ENCODE measurements around the gene SAMD4B. TPM values are rescaled to one million over a fixed set of nuclear protein-coding genes. Genes with fewer than 3 reads are reported as not detected.

The SAMD4B gene
- total RNA-seq, 1 experiment from 2014 or later, result 80.4 TPM

DNA sequence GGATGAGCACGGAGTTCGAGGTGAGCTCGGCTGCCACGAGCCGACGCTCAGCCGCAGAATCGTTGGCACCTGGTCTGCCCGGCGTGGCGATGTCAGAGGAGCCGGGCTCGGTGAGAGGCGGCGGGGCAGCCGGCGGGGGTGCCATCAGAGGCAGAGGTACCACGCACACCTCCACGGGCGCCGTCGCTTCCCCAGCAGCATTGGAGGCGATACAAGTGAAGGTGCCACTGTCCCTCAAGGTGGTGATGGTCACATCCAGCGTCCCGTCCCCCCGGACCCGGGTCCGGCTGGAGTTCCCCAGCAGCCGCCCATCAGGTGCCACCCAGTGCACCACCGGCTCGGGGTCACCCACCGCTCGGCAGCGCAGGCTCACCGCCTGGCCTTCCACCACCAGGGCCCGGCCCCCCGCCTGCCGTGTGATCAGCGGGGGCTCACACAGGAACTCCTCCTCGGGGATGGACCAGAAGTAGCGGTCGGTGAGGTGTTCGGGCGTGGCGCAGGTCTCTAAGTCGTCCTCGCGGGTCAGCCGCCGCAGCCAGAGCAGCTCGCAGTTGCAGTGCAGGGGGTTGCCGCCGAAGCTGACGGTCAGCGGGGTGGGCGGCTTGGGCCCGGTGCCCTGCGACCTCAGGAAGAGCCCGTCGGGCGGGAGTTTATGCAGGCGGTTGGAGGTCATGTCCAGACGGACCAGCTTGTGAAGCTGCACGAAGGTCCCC, 28.0 kb upstream of the SAMD4B start:
- no peak overlapping the region for H3K4me2 ChIP-seq (ENCODE audit: low read length)
- peaks cover 6% of the 10 kb centered on the region; the same call in 1 of the 2 replicates for H3K79me2 ChIP-seq (ENCODE audit: low read length)
- H3K9me2 ChIP-seq (replicated peaks; ENCODE audit: low read length), result no peaks in the 10 kb centered on the region
- no peak for ATAC-seq
- no peak overlapping the region for H3K9ac ChIP-seq (ENCODE audit: low read length)
- H3K9me3 ChIP-seq (ENCODE audit: low read length), result no peaks in the 10 kb centered on the region
- H3K4me3 ChIP-seq (ENCODE audit: low read length), result no peak overlapping the region
- no peak overlapping the region for H3K27ac ChIP-seq (ENCODE audit: low read length)
- no peaks in the 10 kb centered on the region for H3K36me3 ChIP-seq (ENCODE audit: low read depth, low read length)
- no TSS peak for BruUV-seq (replicated peaks)
- no peak for TF ChIP-seq EZH2phosphoT487 (IDR thresholded peaks at IDR 0.05; ENCODE audit: borderline replicate concordance, low read length)
- no peak for TF ChIP-seq EZH2 (IDR thresholded peaks at IDR 0.05; ENCODE audit: low read length, unreplicated experiment)
- TF ChIP-seq, protein P1, sequence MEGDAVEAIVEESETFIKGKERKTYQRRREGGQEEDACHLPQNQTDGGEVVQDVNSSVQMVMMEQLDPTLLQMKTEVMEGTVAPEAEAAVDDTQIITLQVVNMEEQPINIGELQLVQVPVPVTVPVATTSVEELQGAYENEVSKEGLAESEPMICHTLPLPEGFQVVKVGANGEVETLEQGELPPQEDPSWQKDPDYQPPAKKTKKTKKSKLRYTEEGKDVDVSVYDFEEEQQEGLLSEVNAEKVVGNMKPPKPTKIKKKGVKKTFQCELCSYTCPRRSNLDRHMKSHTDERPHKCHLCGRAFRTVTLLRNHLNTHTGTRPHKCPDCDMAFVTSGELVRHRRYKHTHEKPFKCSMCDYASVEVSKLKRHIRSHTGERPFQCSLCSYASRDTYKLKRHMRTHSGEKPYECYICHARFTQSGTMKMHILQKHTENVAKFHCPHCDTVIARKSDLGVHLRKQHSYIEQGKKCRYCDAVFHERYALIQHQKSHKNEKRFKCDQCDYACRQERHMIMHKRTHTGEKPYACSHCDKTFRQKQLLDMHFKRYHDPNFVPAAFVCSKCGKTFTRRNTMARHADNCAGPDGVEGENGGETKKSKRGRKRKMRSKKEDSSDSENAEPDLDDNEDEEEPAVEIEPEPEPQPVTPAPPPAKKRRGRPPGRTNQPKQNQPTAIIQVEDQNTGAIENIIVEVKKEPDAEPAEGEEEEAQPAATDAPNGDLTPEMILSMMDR (conservative IDR thresholded peaks at IDR 0.05; ENCODE audit: low read depth, low read length), result no peak
- ChIA-PET POLR2A (ENCODE audit: unreplicated experiment) (no interaction called here), CTCF (no interaction called here)
- H3F3A ChIP-seq (ENCODE audit: low read length, unreplicated experiment), result no peaks in the 10 kb centered on the region
- DNase-seq, result no peak
- intact Hi-C loops (cut with micrococcal nuclease), result no loop called here
- no peaks in the 10 kb centered on the region for H4K20me1 ChIP-seq (ENCODE audit: low read length)
- H2AFZ ChIP-seq (ENCODE audit: low read length), result no peak overlapping the region
- no peaks in the 10 kb centered on the region for H3K4me1 ChIP-seq (ENCODE audit: insufficient read depth, low read length)
- no peaks in the 10 kb centered on the region for H3K27me3 ChIP-seq (ENCODE audit: low read length)

DNA sequence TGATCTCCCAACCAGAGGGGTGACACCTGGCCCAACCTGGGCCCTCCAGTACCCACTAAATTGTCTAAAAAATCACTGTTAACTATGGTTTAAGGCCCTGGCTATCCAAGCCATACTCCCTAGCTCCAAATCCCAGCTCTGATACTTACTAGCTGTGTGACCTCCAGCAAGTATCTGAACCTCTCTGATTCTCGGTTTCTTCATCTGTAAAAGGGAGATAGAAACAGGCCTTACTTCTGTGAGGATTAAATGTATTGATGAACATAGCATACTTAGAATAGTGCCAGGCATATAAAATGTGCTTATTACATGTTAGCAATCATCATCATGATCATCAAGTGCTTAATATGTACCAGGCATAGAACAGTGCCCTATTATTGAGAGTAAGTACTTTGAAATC, 26.3 kb upstream of the SAMD4B start:
- no peaks in the 10 kb centered on the region for H3F3A ChIP-seq (ENCODE audit: low read length, unreplicated experiment)
- no peaks in the 10 kb centered on the region for H3K36me3 ChIP-seq (ENCODE audit: low read depth, low read length)
- H3K4me1 ChIP-seq (ENCODE audit: insufficient read depth, low read length), result 0 out of 2 replicates have a peak, but pooled peaks cover 4% of the 10 kb centered on the region
- no peak overlapping the region for H2AFZ ChIP-seq (ENCODE audit: low read length)
- no peaks in the 10 kb centered on the region for H3K9me2 ChIP-seq (replicated peaks; ENCODE audit: low read length)
- no peak overlapping the region for H3K4me2 ChIP-seq (ENCODE audit: low read length)
- H3K9ac ChIP-seq (ENCODE audit: low read length), result no peak overlapping the region
- no peak overlapping the region for H3K27ac ChIP-seq (ENCODE audit: low read length)
- H4K20me1 ChIP-seq (ENCODE audit: low read length), result no peaks in the 10 kb centered on the region
- no TSS peak for BruUV-seq (replicated peaks)
- DNase-seq, result no peak
- intact Hi-C loops (cut with micrococcal nuclease), result no loop called here
- no peaks in the 10 kb centered on the region for H3K9me3 ChIP-seq (ENCODE audit: low read length)
- TF ChIP-seq, protein P1 (conservative IDR thresholded peaks at IDR 0.05; ENCODE audit: low read depth, low read length), result no peak
- TF ChIP-seq EZH2 (IDR thresholded peaks at IDR 0.05; ENCODE audit: low read length, unreplicated experiment), result no peak
- no peak for TF ChIP-seq EZH2phosphoT487 (IDR thresholded peaks at IDR 0.05; ENCODE audit: borderline replicate concordance, low read length)
- no peaks in the 10 kb centered on the region for H3K27me3 ChIP-seq (ENCODE audit: low read length)
- H3K4me3 ChIP-seq (ENCODE audit: low read length), result no peak overlapping the region
- no peak for ATAC-seq
- ChIA-PET POLR2A (ENCODE audit: unreplicated experiment) (no interaction called here), CTCF (no interaction called here)
- H3K79me2 ChIP-seq (ENCODE audit: low read length), result peaks cover 12% of the 10 kb centered on the region; the same call in 1 of the 2 replicates

DNA sequence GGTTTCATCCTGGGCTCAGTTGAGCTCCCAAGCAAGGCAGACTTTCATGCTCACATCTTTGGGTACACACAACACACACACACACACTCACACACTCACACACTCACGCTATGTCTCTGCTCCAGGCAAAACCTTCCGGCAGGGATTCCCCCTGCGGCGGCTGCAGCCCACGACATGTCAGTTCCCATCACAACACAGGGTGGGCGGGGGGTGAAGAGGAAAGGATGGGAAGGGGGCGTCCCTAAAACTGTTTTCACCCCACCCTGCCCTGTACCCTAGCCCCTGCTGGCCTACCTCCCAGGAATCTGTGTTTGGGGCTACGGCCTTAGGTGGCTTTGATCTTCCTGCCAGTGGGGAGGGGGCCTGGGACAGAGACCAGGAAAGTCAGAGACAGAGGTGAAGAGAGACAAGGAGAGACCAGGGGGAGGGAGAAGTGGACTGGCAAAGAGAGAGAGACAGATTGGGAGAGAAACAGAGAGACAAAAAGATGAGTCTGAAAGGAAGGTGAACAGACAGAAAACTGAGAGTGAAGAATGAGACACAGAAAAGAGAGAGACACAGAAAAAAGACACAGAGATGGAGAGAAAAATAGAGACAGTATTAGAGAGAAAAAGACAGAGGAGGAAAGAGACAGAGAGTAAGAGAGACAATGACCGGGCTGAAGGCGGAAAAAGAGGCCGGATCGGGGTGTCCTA, 25.4 kb upstream of the SAMD4B start:
- no peaks in the 10 kb centered on the region for H4K20me1 ChIP-seq (ENCODE audit: low read length)
- POLR2A ChIA-PET (ENCODE audit: unreplicated experiment), result no interaction called here
- DNase-seq (no peak), ATAC-seq (no peak)
- H3F3A ChIP-seq (ENCODE audit: low read length, unreplicated experiment), result no peaks in the 10 kb centered on the region
- TF ChIP-seq EZH2 (IDR thresholded peaks at IDR 0.05; ENCODE audit: low read length, unreplicated experiment) (no peak), EZH2phosphoT487 (IDR thresholded peaks at IDR 0.05; ENCODE audit: borderline replicate concordance, low read length) (no peak)
- TF ChIP-seq, protein P1 (conservative IDR thresholded peaks at IDR 0.05; ENCODE audit: low read depth, low read length), result no peak
- no peak overlapping the region for H3K27ac ChIP-seq (ENCODE audit: low read length)
- no peak overlapping the region for H3K4me3 ChIP-seq (ENCODE audit: low read length)
- H3K4me2 ChIP-seq (ENCODE audit: low read length), result no peak overlapping the region
- no peaks in the 10 kb centered on the region for H3K27me3 ChIP-seq (ENCODE audit: low read length)
- H2AFZ ChIP-seq (ENCODE audit: low read length), result no peak overlapping the region
- H3K36me3 ChIP-seq (ENCODE audit: low read depth, low read length), result no peaks in the 10 kb centered on the region
- no peaks in the 10 kb centered on the region for H3K9me2 ChIP-seq (replicated peaks; ENCODE audit: low read length)
- CTCF ChIA-PET, result no interaction called here
- no peaks in the 10 kb centered on the region for H3K9me3 ChIP-seq (ENCODE audit: low read length)
- no TSS peak for BruUV-seq (replicated peaks)
- H3K79me2 ChIP-seq (ENCODE audit: low read length), result peaks cover 12% of the 10 kb centered on the region; the same call in 1 of the 2 replicates
- intact Hi-C loops (cut with micrococcal nuclease), result no loop called here
- H3K9ac ChIP-seq (ENCODE audit: low read length), result no peak overlapping the region
- 0 out of 2 replicates have a peak, but pooled peaks cover 4% of the 10 kb centered on the region for H3K4me1 ChIP-seq (ENCODE audit: insufficient read depth, low read length)

Data from PC-3 (cell line).